GM21360 (cell line): ENCODE results near the gene AFF3.

Experiments
- ATAC-seq: cut with Tn5 transposase; IDR thresholded peaks from one replicate; pipeline ENCODE4 v1.9.1; 2021; ENCODE audit warnings: mild to moderate bottlenecking, moderate library complexity; ENCODE audit not compliant: unreplicated experiment

Gene AFF3

DNA sequence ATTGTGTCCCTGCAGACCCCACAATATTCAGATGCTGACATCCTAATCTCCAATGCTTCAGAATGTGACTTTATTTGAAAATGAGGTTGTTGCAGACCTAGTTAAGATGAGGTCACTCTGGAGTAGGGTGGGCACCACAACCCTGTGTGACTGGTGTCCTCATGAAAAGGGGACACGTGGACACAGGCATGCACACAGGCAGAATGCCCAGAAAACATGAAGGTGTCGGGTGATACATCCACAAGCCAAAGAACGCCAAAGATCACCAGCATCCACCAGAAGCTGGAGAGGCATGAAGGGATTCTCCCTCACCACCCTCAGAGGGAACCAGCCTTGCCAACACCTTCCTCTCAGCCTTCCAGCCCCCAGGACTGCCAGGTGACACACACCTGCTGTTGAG, 69.3 kb downstream of the AFF3 start:
- ATAC-seq, result no peak

DNA sequence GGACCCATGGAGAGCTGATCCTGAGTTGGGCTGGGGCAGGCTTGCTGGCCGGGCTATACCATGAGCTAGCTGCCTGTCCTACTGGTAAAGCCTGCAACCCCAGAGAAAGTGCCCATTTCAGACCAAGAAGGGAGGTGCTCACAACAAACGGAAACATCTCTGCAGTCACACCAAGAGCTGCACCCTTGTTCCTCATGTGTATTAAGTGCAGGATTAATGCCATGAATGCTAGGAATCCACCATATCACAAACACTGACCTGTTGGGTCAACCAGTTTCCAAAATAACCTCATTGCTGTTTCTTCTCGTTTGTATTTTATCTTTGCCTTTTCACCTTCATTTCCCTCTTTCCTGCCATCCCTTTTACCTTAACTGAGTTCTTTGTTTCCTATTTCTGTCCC, 69.9 kb downstream of the AFF3 start:
- ATAC-seq, result no peak

- no peak for ATAC-seq
Observed at GRCh38 chr2:100071335-100072043, 70.9 kb downstream of the AFF3 start.

- no peak for ATAC-seq
Observed at GRCh38 chr2:100070078-100070477, 72.3 kb downstream of the AFF3 start.

- no peak for ATAC-seq
Observed at GRCh38 chr2:100068395-100068794, 74.0 kb downstream of the AFF3 start.

- no peak for ATAC-seq
Observed at GRCh38 chr2:100067784-100068183, 74.6 kb downstream of the AFF3 start.

- no peak for ATAC-seq
Observed at GRCh38 chr2:100066856-100067255, 75.5 kb downstream of the AFF3 start.

GRCh38 chr2:100066246-100066645, 76.1 kb downstream of the AFF3 start:
- no peak for ATAC-seq

DNA sequence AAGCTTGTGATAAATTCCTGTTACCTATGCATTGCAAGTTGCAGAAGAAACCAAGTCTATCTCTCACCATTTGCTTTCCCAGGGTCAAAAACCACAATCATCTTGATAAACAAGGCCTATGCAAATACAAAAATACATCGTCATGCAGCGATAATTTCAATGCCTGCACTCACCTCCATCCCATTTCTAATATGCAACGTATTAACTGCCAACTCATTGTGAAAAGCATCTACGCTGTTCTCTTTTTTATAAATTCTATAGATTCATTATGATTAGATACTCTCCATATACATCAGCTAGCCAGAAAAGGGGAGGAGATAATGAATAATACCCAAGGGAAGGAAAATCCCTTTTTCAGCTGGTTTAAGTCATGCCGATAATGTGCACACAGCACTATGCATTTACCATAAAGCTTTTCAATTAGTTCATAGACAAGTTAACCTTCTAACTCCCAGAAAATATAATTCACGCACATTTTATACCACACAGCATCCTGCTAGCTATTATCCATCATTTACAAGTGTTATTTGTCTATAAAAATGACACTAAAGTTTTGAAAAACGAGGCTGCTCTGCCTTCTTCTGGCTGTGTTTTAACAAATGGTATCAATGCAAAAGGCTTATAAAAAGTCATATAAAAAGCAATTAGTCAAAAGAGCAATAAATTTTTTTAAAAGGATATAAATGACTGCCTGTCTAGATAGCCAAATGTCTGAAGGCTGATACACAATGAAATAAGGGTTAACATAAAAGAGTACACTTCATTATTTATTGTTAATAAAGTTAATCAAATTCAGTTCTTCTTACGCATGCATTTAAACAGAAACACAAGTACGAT, 77.6 kb downstream of the AFF3 start:
- ATAC-seq, result no peak

- no peak for ATAC-seq
Observed at GRCh38 chr2:100064165-100064564, 78.2 kb downstream of the AFF3 start.

- ATAC-seq, result no peak
Observed at GRCh38 chr2:100063459-100063953, 78.9 kb downstream of the AFF3 start.

- ATAC-seq, result no peak
Observed at GRCh38 chr2:100062336-100062735, 80.1 kb downstream of the AFF3 start.

GRCh38 chr2:100060875-100061274, 81.5 kb downstream of the AFF3 start:
- ATAC-seq, result no peak

DNA sequence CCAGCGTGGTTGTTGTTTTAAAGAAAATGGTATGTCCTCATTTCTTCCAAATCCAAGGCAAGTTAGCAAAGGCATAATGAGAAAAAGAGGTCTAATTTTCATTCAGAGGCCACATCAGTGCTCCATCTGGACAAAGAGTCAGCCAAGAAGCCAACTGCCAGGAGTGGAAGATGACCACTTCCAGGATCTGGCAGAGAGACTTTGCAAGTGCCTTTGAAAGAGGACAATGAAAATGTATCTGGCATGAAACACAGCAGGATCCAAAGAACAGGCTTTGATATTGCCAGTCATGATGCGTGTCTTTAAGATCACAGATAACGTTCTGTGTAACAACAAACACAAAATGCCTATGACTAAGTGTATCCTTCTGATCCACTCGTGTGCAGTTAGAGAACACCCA, 82.8 kb downstream of the AFF3 start:
- ATAC-seq, result no peak

- no peak for ATAC-seq
Observed at GRCh38 chr2:100057901-100058261, 84.5 kb downstream of the AFF3 start.

DNA sequence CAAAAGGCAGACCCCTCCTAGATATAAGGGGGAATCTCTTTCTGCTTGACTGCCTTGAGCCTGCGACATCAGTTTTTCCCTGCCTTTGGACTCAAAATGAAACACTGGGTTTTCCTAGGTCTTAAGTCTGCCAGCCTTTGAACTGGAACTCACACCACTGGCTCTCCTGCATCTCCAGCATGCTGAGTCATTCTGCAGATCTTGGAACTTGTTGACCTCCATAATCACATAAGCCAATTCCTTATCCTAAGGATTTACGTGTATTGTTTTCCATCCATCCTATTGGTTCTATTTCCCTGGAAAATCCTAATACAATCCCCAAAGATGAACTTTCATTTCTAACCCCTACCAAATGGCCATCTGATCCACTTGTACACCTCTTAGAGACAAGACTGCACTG, 88.0 kb downstream of the AFF3 start:
- no peak for ATAC-seq

DNA sequence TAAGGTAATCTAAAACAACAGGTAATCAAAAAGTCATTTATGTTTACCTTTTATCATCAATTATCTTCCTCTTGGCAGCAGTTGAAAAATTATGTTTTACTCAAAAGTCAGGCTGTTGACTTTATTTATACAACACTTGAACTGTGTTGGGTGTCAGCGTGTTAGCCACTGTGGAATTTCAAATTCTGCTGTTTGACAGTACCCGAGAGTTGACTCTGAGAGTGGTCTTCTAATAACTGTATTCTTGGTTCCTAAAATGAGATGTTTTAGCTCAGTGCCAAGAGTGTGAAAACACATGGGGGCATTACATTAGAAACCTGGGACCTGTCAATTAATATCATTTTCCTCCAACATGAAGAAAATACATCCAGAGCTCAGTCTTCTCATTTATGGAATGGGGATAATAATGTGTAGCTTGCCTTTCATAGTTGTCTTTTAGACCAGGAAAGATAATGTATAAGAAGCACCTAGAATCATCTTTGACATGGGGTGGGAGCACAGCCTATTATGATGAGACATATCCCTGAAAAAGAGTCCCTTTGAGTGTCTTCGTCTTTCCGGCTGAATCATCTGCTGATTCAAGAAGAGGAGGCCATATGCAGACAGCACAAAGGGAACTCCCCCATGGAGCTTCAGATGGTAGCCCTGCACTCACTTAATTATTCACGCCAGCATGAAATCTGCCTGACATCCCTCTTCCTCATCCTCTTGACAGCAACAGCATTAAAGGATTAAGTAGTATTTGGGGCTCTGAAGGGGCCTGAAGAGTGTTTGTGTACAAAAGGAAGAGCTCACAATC, 89.1 kb downstream of the AFF3 start:
- no peak for ATAC-seq

GRCh38 chr2:100052650-100053049, 89.7 kb downstream of the AFF3 start:
- ATAC-seq, result no peak

- no peak for ATAC-seq
Observed at GRCh38 chr2:100051253-100051652, 91.1 kb downstream of the AFF3 start.

- ATAC-seq, result no peak
Observed at GRCh38 chr2:100050685-100051084, 91.7 kb downstream of the AFF3 start.
